SK-N-SH (cell line): ENCODE data around the gene SMYD1.

Experiments
- CHD2 ChIP-seq: fragments of 150-350 bp; IDR thresholded peaks from 2 replicates; pipeline ENCODE4 v1.6.1; 2018; ENCODE audit warnings: low read length; ENCODE audit not compliant: partially characterized antibody
- FOXJ3 ChIP-seq: sonication (generic); formaldehyde crosslinking; IDR thresholded peaks from 2 replicates; pipeline ENCODE4 v1.5.1; 2020; ENCODE audit warnings: mild to moderate bottlenecking, missing genetic modification reagents
- MEF2A ChIP-seq: IDR thresholded peaks from 2 replicates; pipeline ENCODE4 v1.4.0; 2012; ENCODE audit warnings: low read depth, borderline replicate concordance
- RFX5 ChIP-seq: IDR thresholded peaks from 2 replicates; pipeline ENCODE4 v1.6.1; 2012; ENCODE audit warnings: mild to moderate bottlenecking, improper control_type of control experiment, low read length
- RXRA ChIP-seq: IDR thresholded peaks from 2 replicates; pipeline ENCODE4 v1.4.0; 2012; ENCODE audit warnings: low read depth, mild to moderate bottlenecking, borderline replicate concordance
- SIN3A ChIP-seq: IDR thresholded peaks from 2 replicates; pipeline ENCODE4 v1.6.1; 2012; ENCODE audit warnings: low read depth, mild to moderate bottlenecking, low read length, moderate library complexity, borderline replicate concordance
- SMC3 ChIP-seq: IDR thresholded peaks from 2 replicates; pipeline ENCODE4 v1.6.1; 2012; ENCODE audit warnings: low read depth, low read length, improper control_type of control experiment
- TCF12 ChIP-seq: IDR thresholded peaks from 2 replicates; pipeline ENCODE4 v1.4.0; 2012
- TEAD4 ChIP-seq: IDR thresholded peaks from 2 replicates; pipeline ENCODE4 v1.4.0; 2012; ENCODE audit warnings: mild to moderate bottlenecking, borderline replicate concordance; ENCODE audit not compliant: insufficient read depth
- YY1 ChIP-seq: IDR thresholded peaks from 2 replicates; pipeline ENCODE4 v1.4.0; 2012; ENCODE audit warnings: low read depth, mild to moderate bottlenecking
- TF ChIP-seq, protein P1 (sequence below): IDR thresholded peaks from 2 replicates; pipeline ENCODE4 v1.4.0; 2012; ENCODE audit warnings: low read depth
- TF ChIP-seq, protein P2 (sequence below): fragments of 200-600 bp; sonication (generic); IDR thresholded peaks from 2 replicates; pipeline ENCODE4 v1.6.1; 2017; ENCODE audit warnings: antibody characterized with exemption, mild to moderate bottlenecking, moderate library complexity
- TF ChIP-seq, protein P3 (sequence below): IDR thresholded peaks from 2 replicates; pipeline ENCODE4 v1.4.0; 2012; ENCODE audit warnings: low read depth, borderline replicate concordance
- TF ChIP-seq, protein P4 (sequence below): IDR thresholded peaks from 2 replicates; pipeline ENCODE4 v1.4.0; 2012; ENCODE audit warnings: low read depth, borderline replicate concordance

DNA sequence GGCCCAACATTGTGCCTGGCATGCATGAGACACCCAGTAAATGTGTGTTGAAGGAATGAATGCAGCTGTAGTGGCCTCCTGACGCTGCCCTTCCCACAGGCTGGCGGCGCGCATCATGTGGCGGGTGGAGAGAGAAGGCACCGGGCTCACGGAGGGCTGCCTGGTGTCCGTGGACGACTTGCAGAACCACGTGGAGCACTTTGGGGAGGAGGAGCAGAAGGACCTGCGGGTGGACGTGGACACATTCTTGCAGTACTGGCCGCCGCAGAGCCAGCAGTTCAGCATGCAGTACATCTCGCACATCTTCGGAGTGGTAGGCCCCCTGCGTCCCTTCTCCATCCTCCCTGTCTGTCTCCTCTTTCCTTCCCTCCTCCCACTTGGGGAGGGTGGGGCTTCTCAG lies 20.1 kb downstream of the SMYD1 start:
- TF ChIP-seq, protein P1, sequence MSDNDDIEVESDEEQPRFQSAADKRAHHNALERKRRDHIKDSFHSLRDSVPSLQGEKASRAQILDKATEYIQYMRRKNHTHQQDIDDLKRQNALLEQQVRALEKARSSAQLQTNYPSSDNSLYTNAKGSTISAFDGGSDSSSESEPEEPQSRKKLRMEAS = no peak
- TF ChIP-seq SIN3A (no peak), YY1 (no peak), CHD2 (no peak), MEF2A (no peak), SMC3 (no peak), TEAD4 (no peak), TCF12 (no peak), RXRA (no peak), FOXJ3 (CRISPR knock-in tag) (no peak), RFX5 (no peak)
- TF ChIP-seq, protein P2, sequence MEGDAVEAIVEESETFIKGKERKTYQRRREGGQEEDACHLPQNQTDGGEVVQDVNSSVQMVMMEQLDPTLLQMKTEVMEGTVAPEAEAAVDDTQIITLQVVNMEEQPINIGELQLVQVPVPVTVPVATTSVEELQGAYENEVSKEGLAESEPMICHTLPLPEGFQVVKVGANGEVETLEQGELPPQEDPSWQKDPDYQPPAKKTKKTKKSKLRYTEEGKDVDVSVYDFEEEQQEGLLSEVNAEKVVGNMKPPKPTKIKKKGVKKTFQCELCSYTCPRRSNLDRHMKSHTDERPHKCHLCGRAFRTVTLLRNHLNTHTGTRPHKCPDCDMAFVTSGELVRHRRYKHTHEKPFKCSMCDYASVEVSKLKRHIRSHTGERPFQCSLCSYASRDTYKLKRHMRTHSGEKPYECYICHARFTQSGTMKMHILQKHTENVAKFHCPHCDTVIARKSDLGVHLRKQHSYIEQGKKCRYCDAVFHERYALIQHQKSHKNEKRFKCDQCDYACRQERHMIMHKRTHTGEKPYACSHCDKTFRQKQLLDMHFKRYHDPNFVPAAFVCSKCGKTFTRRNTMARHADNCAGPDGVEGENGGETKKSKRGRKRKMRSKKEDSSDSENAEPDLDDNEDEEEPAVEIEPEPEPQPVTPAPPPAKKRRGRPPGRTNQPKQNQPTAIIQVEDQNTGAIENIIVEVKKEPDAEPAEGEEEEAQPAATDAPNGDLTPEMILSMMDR = no peak
- TF ChIP-seq, protein P3, sequence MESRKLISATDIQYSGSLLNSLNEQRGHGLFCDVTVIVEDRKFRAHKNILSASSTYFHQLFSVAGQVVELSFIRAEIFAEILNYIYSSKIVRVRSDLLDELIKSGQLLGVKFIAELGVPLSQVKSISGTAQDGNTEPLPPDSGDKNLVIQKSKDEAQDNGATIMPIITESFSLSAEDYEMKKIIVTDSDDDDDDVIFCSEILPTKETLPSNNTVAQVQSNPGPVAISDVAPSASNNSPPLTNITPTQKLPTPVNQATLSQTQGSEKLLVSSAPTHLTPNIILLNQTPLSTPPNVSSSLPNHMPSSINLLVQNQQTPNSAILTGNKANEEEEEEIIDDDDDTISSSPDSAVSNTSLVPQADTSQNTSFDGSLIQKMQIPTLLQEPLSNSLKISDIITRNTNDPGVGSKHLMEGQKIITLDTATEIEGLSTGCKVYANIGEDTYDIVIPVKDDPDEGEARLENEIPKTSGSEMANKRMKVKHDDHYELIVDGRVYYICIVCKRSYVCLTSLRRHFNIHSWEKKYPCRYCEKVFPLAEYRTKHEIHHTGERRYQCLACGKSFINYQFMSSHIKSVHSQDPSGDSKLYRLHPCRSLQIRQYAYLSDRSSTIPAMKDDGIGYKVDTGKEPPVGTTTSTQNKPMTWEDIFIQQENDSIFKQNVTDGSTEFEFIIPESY = no peak
- TF ChIP-seq, protein P4, sequence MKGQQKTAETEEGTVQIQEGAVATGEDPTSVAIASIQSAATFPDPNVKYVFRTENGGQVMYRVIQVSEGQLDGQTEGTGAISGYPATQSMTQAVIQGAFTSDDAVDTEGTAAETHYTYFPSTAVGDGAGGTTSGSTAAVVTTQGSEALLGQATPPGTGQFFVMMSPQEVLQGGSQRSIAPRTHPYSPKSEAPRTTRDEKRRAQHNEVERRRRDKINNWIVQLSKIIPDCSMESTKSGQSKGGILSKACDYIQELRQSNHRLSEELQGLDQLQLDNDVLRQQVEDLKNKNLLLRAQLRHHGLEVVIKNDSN = no peak
